Measurements from ENCODE around the gene COL6A3.
"Not testable (repeated sequence)": the region's sequence is repeated elsewhere in the genome, so short reads cannot be mapped to it uniquely, and the experiment has no call there.

COL6A3 gene

DNA sequence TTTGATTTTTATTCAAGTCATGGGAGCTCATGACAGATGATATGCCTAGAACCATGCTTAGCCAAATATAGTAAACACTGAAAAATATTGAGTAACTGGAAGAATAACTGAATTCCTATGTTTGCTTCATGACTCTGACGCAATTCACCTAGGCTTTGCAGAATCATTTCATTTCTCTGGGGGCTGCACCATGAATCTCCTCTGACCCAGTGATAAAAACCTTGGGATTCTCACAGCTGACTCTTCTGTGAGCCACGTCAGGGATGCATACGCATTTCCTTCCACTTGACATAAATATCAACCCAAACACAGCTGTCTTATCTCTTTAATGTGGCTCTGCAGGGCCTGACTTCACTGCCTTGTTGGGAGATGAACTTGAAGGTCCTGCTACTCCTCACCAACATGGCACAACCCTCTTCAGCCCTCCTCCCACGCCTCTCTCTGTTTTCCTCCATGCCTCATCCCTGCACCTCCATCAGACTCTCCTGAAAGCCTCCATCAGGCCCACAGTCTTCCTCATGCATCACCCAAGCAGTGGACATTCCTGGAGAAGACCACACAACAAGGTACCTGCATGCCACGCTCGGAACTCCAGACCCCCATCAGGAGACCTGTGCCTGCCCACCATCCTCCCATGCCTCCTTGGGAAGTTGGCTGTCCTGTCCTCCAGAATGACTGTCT, 29.8 kb downstream of the COL6A3 start:
- no peak for DNase-seq (ENCODE audit: low spot score)

GRCh38 chr2:237380768-237381167, 33.2 kb downstream of the COL6A3 start:
- no peak for DNase-seq (ENCODE audit: low spot score)

- no peak for DNase-seq (ENCODE audit: low spot score)
Observed at GRCh38 chr2:237379636-237380035, 34.3 kb downstream of the COL6A3 start.

GRCh38 chr2:237378650-237379049, 35.3 kb downstream of the COL6A3 start:
- DNase-seq (ENCODE audit: low spot score), result no peak

DNA sequence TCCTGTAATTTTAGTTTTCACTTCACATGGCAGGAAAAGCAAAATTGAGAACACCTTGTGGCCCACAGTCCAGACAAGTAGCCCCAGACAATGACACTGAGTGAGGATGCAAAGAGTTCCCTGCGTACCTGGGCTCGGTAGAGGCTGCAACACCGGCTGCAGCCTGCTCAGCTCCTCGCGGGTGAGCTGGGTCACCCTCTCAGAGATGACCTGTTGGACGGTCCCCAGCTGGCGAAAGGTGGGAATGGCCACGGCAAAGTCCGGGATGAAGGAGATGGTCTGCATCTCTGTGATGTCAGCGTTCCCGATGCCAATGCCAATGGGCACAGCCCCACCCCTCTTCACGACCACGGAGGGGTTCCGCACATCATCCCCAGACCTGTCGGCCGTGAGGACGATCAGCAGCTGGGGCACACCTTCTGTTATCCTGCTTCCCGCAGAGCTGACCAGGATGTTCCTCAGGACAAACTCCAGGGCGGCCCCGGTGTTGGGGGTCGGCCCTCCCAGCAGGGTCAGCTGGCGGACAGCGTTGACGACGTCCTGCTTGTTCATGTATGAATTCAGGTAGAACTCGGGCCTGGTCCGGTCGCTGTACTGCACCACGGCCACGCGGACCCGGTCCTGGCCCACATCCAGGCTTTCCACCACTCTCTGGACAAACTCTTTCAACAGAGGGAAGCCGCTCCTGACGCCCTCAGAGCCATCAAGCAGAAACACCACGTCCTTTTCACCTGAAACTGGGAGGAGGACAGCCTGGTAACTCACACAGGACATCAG, 39.5 kb downstream of the COL6A3 start:
- DNase-seq (ENCODE audit: low spot score), result no peak

GRCh38 chr2:237371856-237372255, 42.1 kb downstream of the COL6A3 start:
- no peak for DNase-seq (ENCODE audit: low spot score)

DNA sequence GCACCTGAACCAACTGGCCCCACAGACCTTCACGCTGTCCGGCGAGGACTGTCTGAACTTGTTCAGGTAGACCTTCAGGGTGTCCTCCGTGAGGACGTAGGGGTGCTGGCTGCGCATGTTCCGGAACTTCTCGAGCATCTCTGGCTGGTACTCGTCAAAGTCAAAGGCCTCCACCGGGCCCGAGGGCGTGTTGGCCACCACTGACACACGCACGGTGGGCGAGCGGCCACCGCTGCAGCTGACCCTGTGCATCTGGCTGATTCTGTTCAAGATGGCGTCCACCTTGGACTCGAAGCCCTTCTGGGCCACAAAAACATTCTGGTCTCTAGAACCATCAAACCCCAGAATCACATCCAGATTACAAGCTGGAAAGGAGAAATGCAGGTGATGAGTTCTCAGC, 48.3 kb downstream of the COL6A3 start:
- DNase-seq (ENCODE audit: low spot score), result no peak

GRCh38 chr2:237364655-237365054, 49.3 kb downstream of the COL6A3 start:
- DNase-seq (ENCODE audit: low spot score), result no peak

GRCh38 chr2:237361194-237362004, 52.6 kb downstream of the COL6A3 start:
- no peak for DNase-seq (ENCODE audit: low spot score)

DNA sequence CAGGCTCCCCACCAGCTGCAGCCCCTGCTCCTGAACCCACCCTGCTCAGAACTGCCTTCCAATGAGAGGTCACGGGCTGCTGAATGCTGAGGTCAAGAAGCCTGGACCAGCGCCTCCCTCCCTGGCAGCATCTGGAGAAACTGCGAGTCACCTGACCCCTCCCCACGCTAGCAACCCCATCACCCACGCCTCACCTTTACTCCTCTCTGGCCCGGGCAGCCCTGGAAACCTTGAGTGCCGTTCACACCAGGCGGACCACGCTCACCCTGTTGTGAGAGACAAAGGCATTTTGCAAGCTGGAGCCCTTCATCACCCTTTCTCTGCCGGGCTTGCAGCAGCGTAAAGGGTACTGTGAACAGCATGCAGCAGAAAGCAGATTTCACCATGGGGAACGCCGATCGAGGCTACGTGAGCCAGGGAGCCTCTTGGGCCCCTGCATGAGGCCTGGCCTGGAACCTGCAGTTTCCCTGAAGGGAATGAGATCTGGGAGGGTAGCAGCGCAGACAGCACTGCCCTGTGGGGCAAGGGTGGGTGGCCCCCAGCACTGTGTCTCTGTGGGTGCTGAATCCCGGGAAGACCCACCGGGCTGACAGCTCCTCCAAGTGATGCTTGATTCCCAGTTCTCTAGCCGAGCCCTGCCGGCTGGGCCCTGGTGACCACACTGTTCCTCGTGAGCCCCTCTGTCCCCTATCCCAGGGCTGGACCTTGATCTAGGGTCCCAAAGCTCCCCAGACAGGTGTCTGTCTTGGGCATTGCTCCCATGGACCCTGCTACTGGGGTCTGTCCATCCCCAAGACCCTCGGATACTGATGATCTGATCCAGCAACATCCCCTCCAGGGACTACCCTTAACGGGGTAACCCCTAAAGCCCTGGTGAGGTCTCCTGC, 53.8 kb downstream of the COL6A3 start:
- no peak for DNase-seq (ENCODE audit: low spot score)

GRCh38 chr2:237359518-237359840, 54.5 kb downstream of the COL6A3 start:
- no peak for DNase-seq (ENCODE audit: low spot score)

- DNase-seq (ENCODE audit: low spot score), result no peak
Observed at GRCh38 chr2:237358721-237359517, 55.0 kb downstream of the COL6A3 start.

DNA sequence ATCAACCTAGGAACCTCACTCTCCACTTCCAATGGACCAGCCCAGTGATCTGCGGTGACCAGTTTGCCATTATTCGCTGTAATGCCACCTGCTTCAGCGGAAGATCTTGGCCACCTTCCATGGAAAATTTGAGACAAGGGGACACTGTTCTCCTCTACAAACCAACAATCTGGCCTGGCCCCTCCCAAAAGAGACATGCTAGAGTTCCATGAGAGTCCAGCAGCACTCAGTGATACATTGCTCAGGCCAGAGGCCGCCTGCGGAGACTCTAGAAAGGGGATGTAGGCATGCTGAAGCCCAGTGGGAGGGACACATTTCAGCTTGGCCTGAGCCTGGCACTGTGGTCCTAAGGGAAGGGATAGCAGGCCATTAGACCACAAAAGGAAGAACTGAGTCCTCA, 58.3 kb downstream of the COL6A3 start:
- no peak for DNase-seq (ENCODE audit: low spot score)

- DNase-seq (ENCODE audit: low spot score), result no peak
Observed at GRCh38 chr2:237354892-237355291, 59.1 kb downstream of the COL6A3 start.

GRCh38 chr2:237354172-237354571, 59.8 kb downstream of the COL6A3 start:
- DNase-seq (ENCODE audit: low spot score), result not testable (repeated sequence)

GRCh38 chr2:237353215-237353614, 60.7 kb downstream of the COL6A3 start:
- DNase-seq (ENCODE audit: low spot score), result no peak

GRCh38 chr2:237352279-237352845, 61.6 kb downstream of the COL6A3 start:
- no peak for DNase-seq (ENCODE audit: low spot score)

DNA sequence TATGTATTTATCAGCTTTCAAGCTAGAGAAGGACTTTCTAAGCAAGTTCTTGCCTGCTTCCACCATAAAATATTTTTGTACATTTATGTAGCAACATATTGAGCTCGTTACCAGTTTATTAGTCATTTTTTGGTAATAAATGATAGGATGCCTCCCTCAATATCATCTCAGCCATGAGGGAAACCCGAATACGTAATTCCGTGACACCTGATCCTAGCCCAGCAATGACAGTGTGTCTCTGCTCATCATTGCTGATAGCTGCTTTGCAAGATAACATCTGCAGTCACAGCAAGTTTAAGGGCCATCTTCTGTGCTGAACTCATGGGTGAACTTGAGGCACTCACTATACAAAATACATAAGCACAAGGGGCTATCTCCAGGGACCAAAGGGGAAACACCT, 62.2 kb downstream of the COL6A3 start:
- DNase-seq (ENCODE audit: low spot score), result no peak

DNA sequence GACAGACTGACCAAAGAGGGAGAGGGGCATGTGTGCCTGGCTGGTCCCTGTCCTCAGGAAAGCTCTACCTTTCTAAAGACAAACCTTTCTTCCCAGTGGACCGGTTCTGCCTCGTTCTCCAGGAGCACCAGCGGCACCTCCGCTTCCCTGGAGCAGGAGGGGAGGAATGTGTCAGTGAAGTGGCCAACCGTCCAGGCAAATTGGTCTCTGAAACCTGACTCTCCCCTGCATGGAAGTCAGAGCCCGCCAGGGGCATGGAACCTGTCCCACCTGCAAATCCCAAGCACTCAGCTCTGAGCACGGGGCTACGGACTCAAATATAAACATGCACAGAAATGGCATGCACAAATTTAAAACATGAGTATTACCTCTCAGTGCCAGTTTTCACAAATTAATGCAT, 62.9 kb downstream of the COL6A3 start:
- DNase-seq (ENCODE audit: low spot score), result no peak

DNA sequence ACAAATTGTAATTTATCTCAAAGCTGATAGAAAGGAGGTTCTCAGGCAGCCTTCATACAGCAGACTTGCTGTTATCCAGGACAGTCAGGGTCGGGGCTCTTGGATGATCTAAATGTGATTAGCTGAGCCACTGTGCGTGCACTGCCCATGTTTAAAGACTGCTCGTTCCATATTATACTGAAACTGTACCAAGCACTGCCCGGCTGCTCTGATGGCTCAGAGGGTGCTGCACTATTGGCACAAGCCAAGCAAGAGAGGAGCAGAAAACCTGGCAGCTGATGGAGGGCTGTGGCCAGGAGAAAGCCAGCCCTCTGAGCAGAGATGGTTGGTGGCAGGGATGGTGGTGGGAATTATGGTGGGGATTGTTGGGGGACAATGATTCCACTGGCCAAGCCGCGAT, 63.4 kb downstream of the COL6A3 start:
- no peak for DNase-seq (ENCODE audit: low spot score)

- no peak for DNase-seq (ENCODE audit: low spot score)
Observed at GRCh38 chr2:237350070-237350469, 63.9 kb downstream of the COL6A3 start.

All from D341Med (cell line).